Activated T-helper 1 cell treated with anti-CD3 and anti-CD28 coated beads, Interleukin-12 subunit alpha, Interleukin-12 subunit beta, Interleukin-2, Interleukin-4 antibody, amounts not matched to agents 30 ng/mL and 10 ng/mL and 1 ng/mL, durations not matched to agents 14 hours and 24 hours and 36 hours (primary cell): ENCODE measurements around the gene GAL3ST2. TPM values are rescaled to one million over a fixed set of nuclear protein-coding genes. Genes with fewer than 3 reads are reported as not detected.
"Not testable (repeated sequence)": the region's sequence is repeated elsewhere in the genome, so short reads cannot be mapped to it uniquely, and the experiment has no call there.

Experiments used
- DNase-seq: peaks from one replicate; pipeline ENCODE4 v3.0.0; 2021; ENCODE audit warnings: low spot score
- H3K27ac Mint-ChIP-seq: one replicate; pipeline ENCODE4 v1.8.0; 2021; ENCODE audit warnings: mild to moderate bottlenecking, mixed read lengths
- H3K27me3 Mint-ChIP-seq: one replicate; pipeline ENCODE4 v1.8.0; 2022; ENCODE audit warnings: mild to moderate bottlenecking, moderate library complexity, mixed read lengths; ENCODE audit not compliant: insufficient read depth
- H3K36me3 Mint-ChIP-seq: one replicate; pipeline ENCODE4 v1.8.0; 2021; ENCODE audit warnings: low read depth, mixed read lengths
- H3K4me1 Mint-ChIP-seq: one replicate; pipeline ENCODE4 v1.8.0; 2021; ENCODE audit warnings: low read depth, mixed read lengths
- H3K4me3 Mint-ChIP-seq: one replicate; pipeline ENCODE4 v1.8.0; 2021; ENCODE audit warnings: mild to moderate bottlenecking, moderate library complexity, mixed read lengths
- H3K9me3 Mint-ChIP-seq: one replicate; pipeline ENCODE4 v1.8.0; 2021; ENCODE audit warnings: mixed read lengths
- intact Hi-C: fragments of 100-400 bp; cut with micrococcal nuclease; formaldehyde crosslinking; loops from one replicate; pipeline ENCODE4 v1.15.1; 2024
- total RNA-seq: library from RNA; stranded (reverse); gene quantifications from 2 replicates; pipeline ENCODE4 v1.2.3, GENCODE V29; 2022

The GAL3ST2 gene
- total RNA-seq, 1 donor from 2014 or later: 0.60 TPM

DNA sequence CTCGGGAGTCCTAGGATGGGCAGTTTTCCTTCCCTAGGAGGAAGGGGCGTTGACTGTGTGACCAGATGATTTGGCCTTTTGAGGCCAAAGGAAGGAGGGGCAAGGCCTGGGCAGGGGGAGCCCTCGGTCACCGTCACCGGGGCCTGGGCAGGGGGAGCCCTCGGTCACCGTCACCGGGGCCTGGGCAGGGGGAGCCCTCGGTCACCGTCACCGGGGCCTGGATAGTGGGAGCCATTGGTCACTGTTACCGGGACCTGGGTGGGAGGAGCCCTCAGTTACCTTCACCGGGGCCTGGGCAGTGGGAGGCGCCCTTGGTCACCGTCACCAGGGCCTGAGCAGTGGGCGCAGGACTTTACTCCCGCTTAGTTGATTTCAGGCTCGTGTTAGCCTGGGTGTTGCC is 24.8 kb upstream of the GAL3ST2 start:
- Mint-ChIP-seq H3K36me3 (peaks cover 7% of the 10 kb centered on the region), H3K27ac (no peak overlapping the region), H3K9me3 (no peaks in the 10 kb centered on the region), H3K27me3 (no peaks in the 10 kb centered on the region), H3K4me3 (no peak overlapping the region), H3K4me1 (no peaks in the 10 kb centered on the region)
- intact Hi-C loops: no loop called here
- DNase-seq: no peak

DNA sequence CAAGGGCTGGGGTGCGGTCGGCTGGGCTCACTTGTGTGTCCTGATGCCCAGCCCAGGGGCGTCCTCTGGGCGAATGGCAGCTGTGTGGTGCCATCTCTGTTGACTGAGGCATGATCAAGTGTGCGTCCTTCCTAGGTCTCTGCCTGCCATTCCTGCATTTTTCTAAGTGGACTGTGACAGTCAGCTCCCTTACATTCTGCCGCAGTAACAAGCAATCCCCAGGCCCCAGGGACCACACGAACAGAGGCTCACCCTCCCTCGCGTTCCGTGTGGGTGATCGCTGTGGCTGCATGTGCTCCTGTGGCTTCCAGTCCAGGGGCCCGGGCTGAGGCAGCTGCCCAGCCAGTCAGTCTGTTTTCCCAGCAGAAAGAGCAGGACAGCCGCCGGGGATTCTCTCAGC is 24.4 kb upstream of the GAL3ST2 start:
- no peaks in the 10 kb centered on the region for H3K4me1 Mint-ChIP-seq
- H3K36me3 Mint-ChIP-seq: peaks cover 8% of the 10 kb centered on the region
- no peaks in the 10 kb centered on the region for H3K27me3 Mint-ChIP-seq
- H3K4me3 Mint-ChIP-seq: no peak overlapping the region
- H3K27ac Mint-ChIP-seq: no peak overlapping the region
- no peaks in the 10 kb centered on the region for H3K9me3 Mint-ChIP-seq
- no peak for DNase-seq
- intact Hi-C loops: no loop called here

DNA sequence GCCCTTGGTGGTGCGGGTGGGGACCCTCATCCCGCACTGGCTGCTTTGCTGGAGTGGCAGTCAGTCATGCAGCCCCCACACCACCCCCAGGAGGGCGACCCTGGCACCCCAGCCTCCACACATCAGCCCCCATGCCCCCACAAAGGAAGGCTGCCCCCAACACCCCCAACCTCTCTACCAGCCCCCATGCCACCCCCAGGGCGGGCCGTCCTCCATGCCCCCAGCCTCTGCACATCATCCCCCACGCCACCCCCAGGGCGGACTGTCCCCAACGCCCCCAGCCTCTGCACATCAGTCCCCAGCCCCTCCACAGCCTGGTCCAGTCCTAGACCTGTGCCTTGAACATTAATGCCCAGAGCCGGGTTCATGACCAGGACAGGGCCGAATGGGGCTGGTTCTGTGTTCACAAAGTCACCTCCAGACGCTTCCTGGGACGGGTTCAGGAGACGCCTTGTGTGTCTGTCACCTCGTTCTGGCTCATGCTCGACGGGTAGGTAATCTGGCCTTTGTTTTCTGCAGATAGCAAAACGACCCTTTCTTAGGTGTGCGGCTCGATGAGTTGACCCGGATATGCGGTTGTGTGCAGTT is 23.8 kb upstream of the GAL3ST2 start:
- Mint-ChIP-seq H3K27ac (no peak overlapping the region), H3K9me3 (no peaks in the 10 kb centered on the region), H3K4me1 (no peaks in the 10 kb centered on the region), H3K27me3 (no peaks in the 10 kb centered on the region), H3K36me3 (peaks cover 8% of the 10 kb centered on the region), H3K4me3 (no peak overlapping the region)
- DNase-seq: no peak
- intact Hi-C loops: no loop called here

DNA sequence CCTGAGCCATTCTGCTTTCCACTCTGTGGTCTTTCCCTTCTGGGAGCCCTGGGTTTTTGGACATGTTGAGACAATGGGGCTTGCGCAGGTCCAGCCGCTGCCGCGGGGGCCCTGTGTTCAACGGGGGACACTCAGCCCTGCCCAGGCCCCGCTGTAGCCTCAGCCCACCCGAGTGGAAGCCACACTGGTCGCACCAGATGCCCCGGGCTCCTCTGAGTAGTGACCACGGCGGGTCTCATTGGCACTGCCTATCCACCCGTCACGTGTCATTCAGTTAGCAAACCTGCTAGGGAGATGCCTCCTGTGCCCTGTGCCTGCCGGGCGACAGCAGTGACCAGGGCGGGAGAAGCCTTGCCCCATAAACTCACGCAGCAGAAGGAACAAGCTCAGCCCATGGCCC is 23.1 kb upstream of the GAL3ST2 start:
- Mint-ChIP-seq H3K27me3 (no peaks in the 10 kb centered on the region), H3K36me3 (peaks cover 8% of the 10 kb centered on the region), H3K9me3 (no peaks in the 10 kb centered on the region), H3K4me1 (no peaks in the 10 kb centered on the region), H3K27ac (no peak overlapping the region), H3K4me3 (no peak overlapping the region)
- intact Hi-C loops: no loop called here
- no peak for DNase-seq

DNA sequence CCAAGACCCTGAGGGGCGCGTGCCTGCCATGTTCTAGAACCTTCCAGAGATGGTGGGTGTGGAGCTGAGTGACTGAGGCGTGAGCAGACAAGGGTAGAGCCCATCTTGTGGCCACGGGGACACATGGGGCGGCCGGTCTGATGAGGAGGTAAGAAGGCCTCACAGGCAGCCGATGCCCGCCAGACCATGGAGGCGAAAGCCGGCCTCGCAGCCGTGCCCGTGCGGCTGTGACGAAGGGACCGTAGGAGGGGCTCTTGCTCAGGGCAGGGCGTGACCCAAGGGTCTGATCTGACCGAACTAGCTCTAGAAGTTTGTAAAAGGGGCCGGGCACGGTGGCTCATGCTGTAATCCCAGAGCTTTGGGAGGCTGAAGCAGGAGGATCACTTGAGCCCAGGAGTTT is 22.6 kb upstream of the GAL3ST2 start:
- no peak for DNase-seq
- Mint-ChIP-seq H3K36me3 (peaks cover 8% of the 10 kb centered on the region), H3K4me3 (no peak overlapping the region), H3K4me1 (no peaks in the 10 kb centered on the region), H3K27me3 (no peaks in the 10 kb centered on the region), H3K27ac (no peak overlapping the region), H3K9me3 (no peaks in the 10 kb centered on the region)
- intact Hi-C loops: no loop called here

DNA sequence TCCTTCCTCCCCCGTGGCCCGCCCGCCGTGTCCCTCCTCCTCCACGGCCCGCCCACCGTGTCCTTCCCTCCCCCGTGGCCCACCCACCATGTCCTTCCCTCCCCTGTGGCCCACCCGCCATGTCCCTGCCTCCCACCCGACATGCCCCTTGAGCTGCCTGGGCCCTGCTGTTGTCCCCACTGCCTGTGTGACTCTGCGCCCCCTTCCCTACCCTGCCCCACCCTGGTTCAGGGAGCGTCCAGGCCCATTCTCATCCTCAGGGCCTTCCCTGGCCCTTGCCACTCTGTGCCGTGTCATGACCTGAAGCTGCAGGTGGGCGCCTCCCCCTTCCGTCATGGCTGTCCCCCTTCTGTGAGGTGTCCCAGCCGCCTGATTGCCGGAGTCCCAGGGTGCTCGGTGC is 21.5 kb upstream of the GAL3ST2 start:
- Mint-ChIP-seq H3K4me1 (no peaks in the 10 kb centered on the region), H3K36me3 (peaks cover 11% of the 10 kb centered on the region), H3K27me3 (no peaks in the 10 kb centered on the region), H3K27ac (no peak overlapping the region), H3K4me3 (no peak overlapping the region), H3K9me3 (no peaks in the 10 kb centered on the region)
- DNase-seq: no peak
- intact Hi-C loops: no loop called here

DNA sequence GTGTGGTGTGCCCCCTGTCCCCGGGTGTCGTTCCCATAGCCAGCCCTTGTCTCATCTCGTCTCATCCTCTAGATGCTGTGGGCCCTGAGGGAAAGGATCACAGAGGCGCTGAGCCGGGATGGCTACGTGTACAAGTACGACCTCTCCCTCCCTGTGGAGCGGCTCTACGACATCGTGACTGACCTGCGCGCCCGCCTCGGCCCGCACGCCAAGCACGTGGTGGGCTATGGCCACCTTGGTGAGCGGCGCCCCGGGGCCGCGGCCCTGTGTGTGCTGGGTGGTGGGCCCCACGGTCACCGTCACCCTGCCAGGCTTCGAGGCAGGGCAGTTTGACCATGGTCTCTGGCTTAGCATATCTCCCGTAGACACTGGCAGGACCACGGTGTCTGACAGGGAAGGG is 20.8 kb upstream of the GAL3ST2 start:
- Mint-ChIP-seq H3K4me3 (no peak overlapping the region), H3K36me3 (peaks cover 13% of the 10 kb centered on the region), H3K4me1 (no peaks in the 10 kb centered on the region), H3K27ac (no peak overlapping the region), H3K27me3 (no peaks in the 10 kb centered on the region), H3K9me3 (peaks cover 2% of the 10 kb centered on the region)
- intact Hi-C loops: no loop called here
- no peak for DNase-seq

DNA sequence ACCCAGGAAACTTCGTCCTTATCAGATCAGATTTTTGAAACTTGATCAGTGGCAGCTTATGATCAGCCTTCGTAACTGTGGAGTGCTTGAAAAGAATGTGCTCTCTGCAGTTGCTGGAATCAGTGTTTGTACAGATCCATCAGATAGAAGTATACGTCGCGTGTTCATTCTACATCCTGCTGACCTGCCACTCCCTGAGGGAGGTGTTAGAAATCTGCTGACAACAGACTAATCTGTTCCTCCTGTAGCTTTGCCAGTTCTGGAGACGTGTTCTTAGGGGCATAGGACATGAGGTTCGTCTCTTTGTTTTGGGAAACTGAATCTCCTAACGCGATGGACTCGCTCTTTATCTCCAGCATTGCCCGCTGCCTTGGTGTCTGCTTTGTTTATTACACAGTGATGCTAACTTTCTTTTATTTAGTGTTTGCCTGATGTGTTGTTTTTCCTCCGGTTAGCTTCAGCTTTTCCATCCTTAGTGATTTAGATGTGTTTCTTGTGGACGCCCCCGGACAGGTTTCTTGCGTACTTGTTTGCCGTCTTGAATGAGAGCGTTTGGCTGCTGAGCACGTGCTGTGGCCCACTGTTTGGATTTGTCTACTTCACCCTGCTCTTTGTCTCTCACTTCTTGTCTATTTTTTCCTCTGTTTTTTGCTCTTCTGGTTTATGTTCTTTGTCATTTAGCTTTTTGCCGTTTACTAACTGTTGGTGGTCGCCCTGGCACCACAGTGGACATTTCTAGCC is 17.4 kb upstream of the GAL3ST2 start:
- H3K27me3 Mint-ChIP-seq: no peaks in the 10 kb centered on the region
- H3K4me3 Mint-ChIP-seq: no peak overlapping the region
- no peak for DNase-seq
- peaks cover 6% of the 10 kb centered on the region for H3K9me3 Mint-ChIP-seq
- intact Hi-C loops: no loop called here
- peak overlapping the region; percentile 1 for H3K27ac Mint-ChIP-seq
- peaks cover 19% of the 10 kb centered on the region for H3K36me3 Mint-ChIP-seq
- H3K4me1 Mint-ChIP-seq: peaks cover 13% of the 10 kb centered on the region

DNA sequence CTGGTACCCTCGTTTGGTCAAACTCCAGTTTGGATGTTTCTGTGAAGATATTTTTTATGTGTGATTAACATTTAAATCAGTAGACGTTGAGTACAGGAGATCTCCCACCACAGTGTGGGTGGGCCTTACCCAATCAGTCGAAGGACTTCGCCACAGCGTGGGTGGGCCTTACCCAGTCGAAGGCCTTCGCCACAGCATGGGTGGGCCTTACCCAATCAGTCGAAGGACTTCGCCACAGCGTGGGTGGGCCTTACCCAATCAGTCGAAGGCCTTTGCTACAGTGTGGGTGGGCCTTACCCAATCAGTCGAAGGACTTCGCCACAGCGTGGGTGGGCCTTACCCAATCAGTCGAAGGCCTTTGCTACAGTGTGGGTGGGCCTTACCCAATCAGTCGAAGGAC is 16.7 kb upstream of the GAL3ST2 start:
- DNase-seq, H3K4me3 Mint-ChIP-seq, H3K9me3 Mint-ChIP-seq, H3K27me3 Mint-ChIP-seq: not testable (repeated sequence)
- H3K4me1 Mint-ChIP-seq: peaks cover 13% of the 10 kb centered on the region
- intact Hi-C loops: loop anchor here (5.0 kb wide), 1 partner anchor 82 kb away; no protein-coding TSS in a partner anchor
- H3K36me3 Mint-ChIP-seq: peaks cover 19% of the 10 kb centered on the region
- H3K27ac Mint-ChIP-seq: peak overlapping the region; percentile 1

DNA sequence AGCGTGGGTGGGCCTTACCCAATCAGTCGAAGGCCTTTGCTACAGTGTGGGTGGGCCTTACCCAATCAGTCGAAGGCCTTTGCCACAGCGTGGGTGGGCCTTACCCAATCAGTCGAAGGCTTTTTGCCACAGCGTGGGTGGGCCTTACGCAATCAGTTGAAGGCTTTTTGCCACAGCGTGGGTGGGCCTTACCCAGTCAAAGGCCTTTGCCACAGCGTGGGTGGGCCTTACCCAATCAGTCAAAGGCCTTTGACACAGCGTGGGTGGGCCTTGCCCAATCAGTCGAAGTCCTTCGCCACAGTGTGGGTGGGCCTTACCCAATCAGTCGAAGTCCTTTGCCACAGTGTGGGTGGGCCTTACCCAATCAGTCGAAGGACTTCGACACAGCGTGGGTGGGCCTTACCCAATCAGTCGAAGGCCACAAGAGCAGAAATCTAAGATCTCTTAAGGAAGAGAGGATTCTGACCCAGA is 16.3 kb upstream of the GAL3ST2 start:
- Mint-ChIP-seq H3K4me1 (peaks cover 13% of the 10 kb centered on the region), H3K4me3 (no peak overlapping the region), H3K27ac (no peak overlapping the region), H3K27me3 (no peaks in the 10 kb centered on the region), H3K36me3 (peaks cover 19% of the 10 kb centered on the region), H3K9me3 (peaks cover 6% of the 10 kb centered on the region)
- intact Hi-C loops: loop anchor here (5.0 kb wide), 1 partner anchor 82 kb away; no protein-coding TSS in a partner anchor
- DNase-seq: no peak

DNA sequence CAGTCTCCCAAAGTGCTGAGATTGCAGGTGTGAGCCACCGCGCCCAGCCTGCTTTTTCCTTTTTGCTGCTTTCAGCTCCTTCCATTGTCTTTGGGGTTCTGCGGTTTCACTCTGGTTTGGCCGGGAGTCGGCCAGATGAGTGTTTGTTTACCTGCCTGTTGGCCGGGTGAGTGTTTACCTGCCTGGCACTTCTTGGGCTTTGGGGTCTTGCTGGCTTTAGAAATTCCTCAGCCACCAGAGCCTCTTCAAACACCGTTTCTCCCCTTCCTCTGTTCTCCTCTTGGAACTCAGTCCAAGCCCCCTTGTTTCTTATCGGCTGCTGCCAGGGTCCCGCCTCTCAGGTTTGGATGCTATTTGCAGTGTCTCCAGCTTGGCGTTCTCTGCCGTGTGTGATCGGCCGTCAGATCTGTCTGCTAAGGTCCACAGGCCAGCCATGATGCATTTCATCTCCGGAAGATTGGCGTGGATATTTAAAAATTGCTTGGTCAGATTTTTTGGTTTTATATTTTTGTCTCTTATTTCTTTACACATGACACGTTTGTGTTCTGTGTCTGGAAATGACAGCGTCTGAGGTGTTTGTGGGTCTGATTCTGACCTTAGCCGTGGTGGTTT is 14.2 kb upstream of the GAL3ST2 start:
- peaks cover 13% of the 10 kb centered on the region for H3K4me1 Mint-ChIP-seq
- peak overlapping the region; percentile 77 for H3K27ac Mint-ChIP-seq
- intact Hi-C loops: loop anchor here (5.0 kb wide), 1 partner anchor 80 kb away; no protein-coding TSS in a partner anchor
- peaks cover 15% of the 10 kb centered on the region for H3K36me3 Mint-ChIP-seq
- DNase-seq: no peak
- peak overlapping the region; percentile 32 for H3K4me3 Mint-ChIP-seq
- no peaks in the 10 kb centered on the region for H3K27me3 Mint-ChIP-seq
- peaks cover 6% of the 10 kb centered on the region for H3K9me3 Mint-ChIP-seq

DNA sequence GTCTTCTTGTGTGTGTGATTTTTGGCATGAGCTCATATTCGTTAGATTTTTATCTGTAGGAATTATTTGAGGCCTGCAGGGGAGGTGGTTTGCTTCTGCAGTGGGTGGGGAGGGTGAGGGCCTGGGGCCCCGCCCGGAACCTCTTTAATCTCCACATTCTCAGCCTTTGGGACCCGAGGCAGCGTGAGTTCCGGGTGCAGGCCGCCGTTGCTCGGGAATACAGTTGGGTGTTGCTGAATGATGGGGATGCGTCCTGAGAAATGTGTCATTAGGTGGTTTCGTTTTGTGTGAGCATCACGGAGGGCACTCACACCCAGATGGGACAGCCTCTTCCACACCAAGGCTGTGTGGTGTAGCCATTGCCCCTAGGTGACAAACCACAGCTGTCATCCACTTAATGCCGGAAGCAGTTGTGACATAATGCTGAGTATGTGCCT is 13.7 kb upstream of the GAL3ST2 start:
- peak; percentile 14 for DNase-seq
- Mint-ChIP-seq H3K4me3 (no peak overlapping the region), H3K36me3 (peaks cover 15% of the 10 kb centered on the region), H3K27ac (peak overlapping the region; percentile 77), H3K9me3 (peaks cover 6% of the 10 kb centered on the region), H3K27me3 (no peaks in the 10 kb centered on the region), H3K4me1 (peaks cover 13% of the 10 kb centered on the region)
- intact Hi-C loops: loop anchor here (5.0 kb wide), 1 partner anchor 79 kb away; no protein-coding TSS in a partner anchor
